T-helper 2 cell treated with Interferon-gamma antibody and Interleukin-4, amounts not matched to agents 5 μg/mL and 100 μg/mL, for 36 hours (primary cell): ENCODE results near the gene ACSL1.

Experiments used
- DNase-seq: peaks from one replicate; pipeline ENCODE4 v3.0.0; 2021; ENCODE audit warnings: low spot score
- H3K27ac Mint-ChIP-seq: one replicate; pipeline ENCODE4 v1.8.0; 2021; ENCODE audit warnings: mild to moderate bottlenecking, mixed read lengths
- H3K27me3 Mint-ChIP-seq: one replicate; pipeline ENCODE4 v1.8.0; 2021; ENCODE audit warnings: low read depth, mixed read lengths
- H3K36me3 Mint-ChIP-seq: one replicate; pipeline ENCODE4 v1.8.0; 2021; ENCODE audit warnings: low read depth, mixed read lengths
- H3K4me1 Mint-ChIP-seq: one replicate; pipeline ENCODE4 v1.8.0; 2021; ENCODE audit warnings: low read depth, mixed read lengths
- H3K4me3 Mint-ChIP-seq: one replicate; pipeline ENCODE4 v1.8.0; 2022; ENCODE audit warnings: mild to moderate bottlenecking, moderate library complexity, mixed read lengths
- H3K9me3 Mint-ChIP-seq: one replicate; pipeline ENCODE4 v1.8.0; 2021; ENCODE audit warnings: mixed read lengths

The ACSL1 gene

DNA sequence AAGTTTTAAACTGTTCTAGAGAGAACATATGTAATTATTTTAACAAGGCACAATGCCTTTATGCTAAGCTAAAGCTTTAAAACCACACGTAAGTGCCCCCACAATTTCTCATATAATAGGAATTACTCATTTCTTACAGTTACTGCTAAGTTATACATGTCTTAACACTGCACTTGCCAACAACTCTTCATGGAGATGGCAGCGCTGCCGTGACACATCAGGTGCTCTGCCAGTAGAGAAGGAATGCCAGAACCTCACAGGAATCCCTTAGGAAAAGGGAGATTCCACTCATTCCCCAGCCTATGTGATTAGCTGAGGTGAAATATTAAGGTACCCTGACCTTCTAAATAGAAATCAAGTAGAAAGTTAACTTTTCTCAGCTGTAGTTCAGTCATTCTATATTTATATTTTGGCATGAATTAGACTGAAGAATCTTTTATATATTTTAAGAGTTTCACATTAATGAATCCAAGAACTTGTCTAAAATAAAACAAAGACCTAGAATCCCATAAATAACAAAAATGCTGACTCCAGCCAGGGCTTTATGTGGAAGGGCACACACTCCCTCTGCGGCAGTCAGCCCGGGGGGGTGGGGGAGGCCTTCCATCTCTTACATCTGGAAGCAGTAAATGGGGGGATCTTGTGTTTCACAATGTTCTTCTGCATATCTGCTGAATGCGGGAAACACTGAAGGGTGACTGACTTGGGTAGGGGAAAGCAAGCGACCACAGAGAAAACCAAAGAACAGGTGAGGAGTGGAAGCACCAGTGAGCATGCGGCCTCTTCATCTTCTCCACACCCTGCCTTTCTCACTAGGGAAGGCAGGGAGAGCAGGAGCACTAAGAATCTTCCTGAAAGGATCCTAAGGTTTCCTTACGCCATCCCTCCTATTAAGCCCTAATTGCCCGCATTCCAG is 23.7 kb downstream of the ACSL1 start:
- H3K27me3 Mint-ChIP-seq: no peaks in the 10 kb centered on the region
- H3K9me3 Mint-ChIP-seq: no peaks in the 10 kb centered on the region
- H3K4me1 Mint-ChIP-seq: peaks cover 16% of the 10 kb centered on the region
- H3K36me3 Mint-ChIP-seq: peaks cover 9% of the 10 kb centered on the region
- no peak overlapping the region for H3K4me3 Mint-ChIP-seq
- no peak for DNase-seq
- H3K27ac Mint-ChIP-seq: no peak overlapping the region

DNA sequence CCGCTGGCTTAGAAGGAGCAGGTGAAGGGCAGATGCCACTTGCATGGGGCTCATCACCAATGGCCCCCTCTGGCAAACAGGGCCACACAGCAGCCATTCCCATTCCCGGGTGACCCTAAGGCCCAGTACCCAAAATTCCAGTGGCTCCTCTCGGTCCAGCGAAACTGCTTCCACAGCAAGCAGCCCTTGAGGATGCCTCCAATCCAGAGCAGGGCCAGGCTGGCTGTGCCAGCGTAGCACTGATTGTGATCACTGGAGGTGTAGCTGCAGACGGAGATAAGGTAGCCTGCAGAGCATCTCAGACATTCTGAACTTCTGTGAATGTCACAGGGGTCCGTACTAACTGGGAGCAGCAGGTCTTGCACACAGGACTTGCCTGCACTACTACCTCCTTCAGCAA is 27.3 kb downstream of the ACSL1 start:
- H3K9me3 Mint-ChIP-seq: no peaks in the 10 kb centered on the region
- H3K4me1 Mint-ChIP-seq: peaks cover 20% of the 10 kb centered on the region
- H3K27me3 Mint-ChIP-seq: no peaks in the 10 kb centered on the region
- H3K27ac Mint-ChIP-seq: no peak overlapping the region
- H3K4me3 Mint-ChIP-seq: no peak overlapping the region
- peaks cover 11% of the 10 kb centered on the region for H3K36me3 Mint-ChIP-seq
- DNase-seq: no peak

DNA sequence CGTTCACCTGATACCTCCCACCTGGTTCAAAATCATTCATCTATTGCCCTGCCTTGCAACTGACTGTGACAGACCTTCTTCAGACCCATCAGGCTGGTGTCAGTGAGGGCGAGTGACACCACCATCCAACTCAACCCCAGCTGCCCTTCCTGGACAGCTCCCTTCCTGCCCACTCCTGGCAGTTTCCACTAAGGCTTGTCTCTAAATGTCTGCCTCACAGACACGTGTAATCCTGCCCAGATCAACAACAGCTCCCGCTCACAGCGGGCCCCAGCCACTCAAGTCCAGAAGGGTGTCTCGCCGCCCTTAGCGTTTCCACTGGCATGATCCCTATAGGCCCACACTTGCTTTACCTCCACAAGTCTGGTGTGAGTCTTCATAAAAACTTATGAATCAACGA is 28.9 kb downstream of the ACSL1 start:
- Mint-ChIP-seq H3K9me3 (no peaks in the 10 kb centered on the region), H3K36me3 (peaks cover 11% of the 10 kb centered on the region), H3K27me3 (no peaks in the 10 kb centered on the region), H3K27ac (no peak overlapping the region), H3K4me3 (no peak overlapping the region), H3K4me1 (peaks cover 30% of the 10 kb centered on the region)
- DNase-seq: no peak

DNA sequence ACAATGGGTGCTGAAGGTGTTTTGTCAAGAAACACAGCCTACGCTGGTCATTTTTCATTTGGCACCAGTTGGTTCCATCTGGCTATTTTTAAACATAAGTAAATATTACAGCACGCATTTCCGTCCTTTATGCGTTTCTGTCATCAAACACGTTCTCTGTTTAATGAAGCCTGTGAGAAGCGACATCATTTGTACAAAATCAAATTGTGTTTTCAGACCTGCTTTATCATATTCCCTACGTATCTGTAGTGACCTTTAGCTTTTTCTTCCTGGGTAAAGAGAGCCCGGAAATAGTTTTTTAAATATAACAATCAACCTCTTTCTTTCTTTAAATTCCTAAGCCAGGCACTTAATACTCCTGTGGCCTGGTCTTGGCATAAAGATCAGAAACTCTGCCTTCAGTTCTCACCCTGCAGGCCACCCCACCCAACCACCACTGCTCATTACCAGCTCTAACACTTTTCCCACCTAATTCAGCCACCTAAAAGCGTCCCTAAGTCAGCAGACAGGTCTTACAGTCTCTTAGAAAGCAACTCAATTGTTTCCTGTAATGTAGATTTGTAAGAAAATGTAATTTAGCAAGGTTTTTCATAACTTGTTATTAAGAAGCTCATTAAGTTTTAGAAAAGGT is 30.4 kb downstream of the ACSL1 start:
- Mint-ChIP-seq H3K27me3 (no peaks in the 10 kb centered on the region), H3K9me3 (no peaks in the 10 kb centered on the region), H3K27ac (no peak overlapping the region), H3K4me3 (no peak overlapping the region), H3K4me1 (peaks cover 37% of the 10 kb centered on the region), H3K36me3 (peaks cover 12% of the 10 kb centered on the region)
- no peak for DNase-seq

DNA sequence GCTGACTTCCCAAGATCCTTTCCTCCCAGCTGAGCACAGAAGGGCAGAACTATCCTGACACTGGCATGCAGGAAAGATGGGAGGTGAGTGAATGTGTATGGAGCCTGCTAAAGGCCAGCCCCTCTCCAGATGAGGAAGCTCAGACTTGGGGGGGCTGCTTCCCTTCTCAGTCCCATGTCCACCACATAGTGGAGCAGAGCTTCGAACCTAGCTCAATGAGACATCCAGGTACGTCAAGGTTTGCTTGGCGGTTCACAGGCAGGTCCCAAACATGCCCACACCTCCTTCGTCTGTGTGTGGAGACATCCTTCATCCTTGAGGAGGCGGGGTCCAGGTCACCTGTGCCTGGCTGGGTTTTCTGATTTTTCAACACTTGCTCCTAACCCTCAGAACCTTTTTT is 31.3 kb downstream of the ACSL1 start:
- Mint-ChIP-seq H3K36me3 (peaks cover 11% of the 10 kb centered on the region), H3K27ac (no peak overlapping the region), H3K4me1 (peaks cover 38% of the 10 kb centered on the region)

DNA sequence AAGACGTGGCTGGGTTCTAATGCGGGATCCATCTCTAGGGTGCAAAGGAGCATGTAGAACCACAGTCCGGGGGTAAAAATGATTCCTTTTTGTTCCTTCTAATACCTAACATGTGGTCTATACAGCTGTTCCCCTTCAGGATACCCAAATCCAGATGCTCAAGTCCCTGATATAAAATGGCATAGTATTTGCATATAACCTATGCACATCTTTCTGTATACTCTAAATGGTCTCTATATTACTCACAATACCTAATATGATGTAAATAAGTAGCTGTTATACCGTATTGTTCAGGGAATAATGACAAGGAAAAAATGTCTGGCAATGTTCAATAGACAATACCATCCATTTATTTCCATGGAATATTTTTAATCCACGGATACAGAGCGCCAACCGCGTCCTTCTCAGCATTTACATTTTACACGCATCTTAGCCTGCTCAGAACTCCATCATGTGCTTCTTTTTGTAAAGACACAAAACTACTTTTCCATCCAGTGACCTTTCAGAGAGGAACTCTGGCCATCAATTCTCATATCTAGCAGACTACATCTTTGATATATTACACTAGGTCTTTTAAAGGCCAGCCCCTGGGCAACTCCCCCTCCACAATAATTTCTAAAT is 31.9 kb downstream of the ACSL1 start:
- Mint-ChIP-seq H3K9me3 (no peaks in the 10 kb centered on the region), H3K27me3 (no peaks in the 10 kb centered on the region), H3K4me1 (peaks cover 38% of the 10 kb centered on the region), H3K4me3 (no peak overlapping the region), H3K36me3 (peaks cover 9% of the 10 kb centered on the region), H3K27ac (no peak overlapping the region)
- no peak for DNase-seq

More for the DNA sequence above, 31.3 kb downstream of the ACSL1 start:
- Mint-ChIP-seq H3K4me3 (no peak overlapping the region), H3K27me3 (no peaks in the 10 kb centered on the region), H3K9me3 (no peaks in the 10 kb centered on the region)
- no peak for DNase-seq

DNA sequence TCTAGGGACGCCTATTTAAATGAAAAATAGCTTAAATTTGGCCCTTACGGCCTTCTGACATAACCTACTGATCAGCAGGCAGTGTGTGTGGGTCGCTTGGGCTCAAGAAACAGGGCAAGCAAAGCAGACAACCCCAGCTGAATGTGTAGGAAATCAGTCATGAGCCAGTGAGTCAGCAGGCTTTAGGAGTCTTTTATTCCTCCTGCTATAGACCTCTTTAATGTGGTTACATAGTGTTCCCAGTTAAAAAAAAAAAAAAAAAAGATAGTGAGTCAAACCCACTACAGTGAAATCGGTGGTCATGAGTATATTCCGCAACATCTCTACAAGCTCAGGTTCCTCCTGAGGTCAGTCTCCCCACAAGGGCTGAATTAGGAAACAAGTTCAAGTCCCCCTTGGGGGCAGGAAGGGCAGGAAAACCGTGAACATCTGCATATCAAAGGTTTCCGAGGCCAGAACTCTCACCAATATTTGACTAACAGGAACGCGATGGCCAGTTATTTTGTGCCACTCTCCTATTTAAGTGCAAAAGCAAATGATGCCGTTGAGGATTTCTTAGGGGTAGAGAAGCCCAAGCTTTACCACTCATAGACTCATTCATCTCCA is 32.7 kb downstream of the ACSL1 start:
- peaks cover 9% of the 10 kb centered on the region for H3K36me3 Mint-ChIP-seq
- H3K27me3 Mint-ChIP-seq: no peaks in the 10 kb centered on the region
- H3K4me3 Mint-ChIP-seq: no peak overlapping the region
- H3K4me1 Mint-ChIP-seq: peaks cover 36% of the 10 kb centered on the region
- H3K9me3 Mint-ChIP-seq: no peaks in the 10 kb centered on the region
- DNase-seq: peak; percentile 62
- no peak overlapping the region for H3K27ac Mint-ChIP-seq

DNA sequence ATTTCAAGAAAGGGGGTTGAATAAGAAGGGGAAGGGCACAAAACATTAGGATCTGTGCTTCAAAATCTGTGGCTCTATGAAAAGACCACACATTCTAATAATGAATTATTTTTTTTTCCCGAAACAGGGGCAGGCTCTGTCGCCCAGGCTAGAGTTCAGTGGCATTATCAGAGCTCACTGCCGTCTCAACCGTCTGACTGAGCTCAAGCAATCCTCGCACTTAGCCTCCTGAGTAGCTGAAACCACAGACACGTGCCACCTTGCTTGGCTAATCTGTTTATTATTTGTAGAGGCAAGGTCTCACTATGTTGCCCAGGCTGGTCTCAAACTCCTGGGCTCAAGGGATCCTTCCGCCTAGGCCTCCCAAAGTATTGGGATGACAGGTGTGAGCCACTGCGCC is 33.4 kb downstream of the ACSL1 start:
- peaks cover 7% of the 10 kb centered on the region for H3K36me3 Mint-ChIP-seq
- H3K4me1 Mint-ChIP-seq: peaks cover 29% of the 10 kb centered on the region
- no peak overlapping the region for H3K4me3 Mint-ChIP-seq
- DNase-seq: no peak
- H3K27ac Mint-ChIP-seq: no peak overlapping the region
- H3K9me3 Mint-ChIP-seq: no peaks in the 10 kb centered on the region
- no peaks in the 10 kb centered on the region for H3K27me3 Mint-ChIP-seq

DNA sequence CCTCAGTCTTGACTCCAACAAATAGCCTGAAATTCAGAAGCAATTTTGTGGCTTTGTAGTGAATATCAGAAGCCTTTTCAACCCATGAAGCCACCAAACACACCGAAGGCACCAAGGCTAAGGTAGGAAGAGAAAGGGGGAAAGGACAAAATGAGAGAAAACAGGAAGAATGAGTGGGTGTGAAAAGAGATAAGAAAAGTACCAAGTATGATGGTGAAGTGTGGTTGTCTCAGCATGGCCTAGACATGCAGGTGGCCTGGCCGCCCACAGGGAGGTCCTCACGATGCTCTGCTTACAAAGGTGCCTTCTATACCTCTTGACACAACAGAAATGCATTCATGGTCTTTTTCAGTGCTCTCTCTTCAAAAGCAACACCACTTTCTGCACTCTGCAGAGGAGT is 34.9 kb downstream of the ACSL1 start:
- Mint-ChIP-seq H3K27me3 (no peaks in the 10 kb centered on the region), H3K9me3 (no peaks in the 10 kb centered on the region), H3K27ac (no peak overlapping the region), H3K4me1 (peaks cover 24% of the 10 kb centered on the region), H3K36me3 (peaks cover 8% of the 10 kb centered on the region), H3K4me3 (no peak overlapping the region)
- DNase-seq: no peak

DNA sequence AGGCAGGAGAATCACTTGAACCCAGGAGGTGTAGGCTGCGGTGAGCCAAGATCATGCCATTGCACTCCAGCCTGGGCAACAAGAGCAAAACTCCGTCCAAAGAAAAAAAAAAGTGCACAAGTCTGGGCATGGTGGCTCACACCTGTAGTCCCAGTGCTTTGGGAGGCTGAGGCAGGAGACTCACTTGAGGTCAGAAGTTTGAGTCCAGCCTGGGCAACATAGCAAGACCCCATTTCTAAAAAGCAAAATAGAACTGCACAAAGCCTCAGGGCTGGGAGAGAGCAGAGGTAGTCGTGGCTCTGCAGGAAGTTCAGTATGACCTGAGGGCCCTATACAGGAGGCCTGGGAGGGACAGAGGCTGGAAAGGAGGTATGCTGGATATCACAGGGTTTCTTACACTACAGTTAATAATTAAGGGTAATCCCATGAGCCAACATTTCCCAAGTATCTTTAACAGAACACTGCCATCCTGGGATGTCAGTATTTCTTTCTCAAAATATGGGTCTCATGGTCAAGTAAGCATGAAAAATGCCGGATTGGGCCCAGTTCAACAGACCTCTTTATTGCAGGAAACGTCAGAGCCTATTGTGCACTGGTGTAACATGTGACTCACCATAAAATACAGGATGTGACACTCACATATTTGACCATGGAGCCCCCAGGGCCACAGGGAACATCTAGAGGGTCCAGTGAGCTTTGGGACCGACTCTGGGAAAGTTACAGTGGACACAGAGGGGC is 37.8 kb downstream of the ACSL1 start:
- Mint-ChIP-seq H3K4me3 (no peak overlapping the region), H3K9me3 (no peaks in the 10 kb centered on the region), H3K27me3 (no peaks in the 10 kb centered on the region), H3K27ac (no peak overlapping the region), H3K4me1 (peaks cover 17% of the 10 kb centered on the region), H3K36me3 (peaks cover 9% of the 10 kb centered on the region)
- no peak for DNase-seq

DNA sequence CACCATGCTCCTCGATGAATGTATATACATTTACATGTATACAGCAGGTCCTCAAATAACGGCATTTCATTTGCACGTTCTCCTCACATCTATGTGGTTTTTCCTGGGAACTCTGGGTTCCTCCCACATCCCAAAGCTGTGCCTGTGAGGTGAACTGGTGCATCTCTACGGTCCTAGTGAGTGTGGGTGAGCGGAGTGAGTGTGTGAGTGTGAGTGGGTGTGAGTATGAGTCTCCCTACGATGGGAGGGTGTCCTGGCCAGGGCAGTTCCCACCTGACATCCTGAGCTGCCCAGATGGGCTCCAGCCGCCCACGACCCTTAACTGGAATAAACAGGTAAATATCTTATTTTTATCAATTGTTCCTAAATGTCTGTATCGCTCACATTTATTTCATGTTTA is 40.0 kb downstream of the ACSL1 start:
- Mint-ChIP-seq H3K9me3 (no peaks in the 10 kb centered on the region), H3K36me3 (peaks cover 9% of the 10 kb centered on the region), H3K4me1 (peaks cover 14% of the 10 kb centered on the region), H3K27me3 (no peaks in the 10 kb centered on the region), H3K4me3 (no peak overlapping the region), H3K27ac (no peak overlapping the region)
- DNase-seq: no peak

DNA sequence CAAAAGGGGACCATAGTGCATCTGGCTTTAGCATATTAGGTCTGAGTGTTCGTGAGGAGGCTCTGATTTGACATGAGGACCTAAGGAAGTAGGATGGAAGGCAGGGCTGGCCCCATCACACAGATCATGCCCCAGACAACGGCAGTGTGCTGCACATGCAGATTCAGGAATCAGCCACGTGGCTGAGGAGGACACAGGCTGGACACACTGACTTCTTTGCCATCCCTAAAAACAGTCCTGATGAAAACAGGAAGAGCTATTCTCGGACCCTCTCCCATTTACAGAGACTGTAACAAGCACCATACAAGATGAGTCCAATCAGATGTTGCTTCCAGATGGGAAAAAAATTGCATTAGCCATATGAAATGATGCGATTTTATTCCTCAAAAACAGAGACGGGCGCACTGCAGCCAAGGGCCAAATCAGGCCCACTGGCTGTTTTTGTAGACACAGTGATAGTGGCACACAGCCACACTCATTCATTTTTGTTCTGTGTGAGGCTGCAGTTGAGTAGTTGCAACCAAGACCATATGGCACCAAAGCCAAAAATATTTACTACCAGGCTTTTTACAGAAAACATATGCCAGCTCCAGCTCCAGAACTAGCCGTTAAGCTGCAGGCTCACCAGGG is 41.0 kb downstream of the ACSL1 start:
- H3K36me3 Mint-ChIP-seq: peaks cover 9% of the 10 kb centered on the region
- H3K27ac Mint-ChIP-seq: no peak overlapping the region
- no peak for DNase-seq
- H3K27me3 Mint-ChIP-seq: no peaks in the 10 kb centered on the region
- peaks cover 9% of the 10 kb centered on the region for H3K4me1 Mint-ChIP-seq
- no peak overlapping the region for H3K4me3 Mint-ChIP-seq
- no peaks in the 10 kb centered on the region for H3K9me3 Mint-ChIP-seq

DNA sequence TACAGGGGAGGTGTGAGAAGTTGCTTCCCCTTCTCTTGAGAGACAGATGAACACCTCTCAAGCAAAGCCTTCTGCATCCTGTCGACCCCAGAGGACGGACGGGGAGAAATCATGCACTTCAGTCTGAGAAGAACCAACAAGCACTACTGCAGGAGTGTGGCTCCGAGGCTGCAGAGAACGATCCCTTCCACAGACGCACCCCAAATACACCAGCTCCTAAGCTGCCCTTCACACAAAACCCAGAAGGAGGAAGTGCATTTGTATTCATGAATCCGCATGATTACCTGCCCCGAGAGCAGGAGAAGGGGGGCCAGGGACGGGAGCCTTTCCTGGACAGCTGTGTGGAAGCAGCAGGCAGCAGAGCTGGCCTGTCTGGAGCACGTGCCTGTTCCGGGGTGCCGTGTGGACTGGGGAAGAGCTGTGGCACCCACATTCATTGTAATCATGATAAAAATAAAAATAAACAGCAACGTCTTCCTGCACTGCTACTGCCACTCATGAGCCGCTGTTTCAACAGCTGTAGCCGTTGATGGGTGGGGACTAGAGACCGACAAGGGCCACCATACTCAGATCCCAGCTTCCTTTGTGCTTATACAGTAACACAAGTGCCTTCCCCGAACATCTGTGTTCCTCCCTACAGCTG is 42.9 kb downstream of the ACSL1 start:
- Mint-ChIP-seq H3K27ac (peak overlapping the region; percentile 71), H3K4me3 (peak overlapping the region; percentile 10), H3K27me3 (no peaks in the 10 kb centered on the region), H3K4me1 (peaks cover 9% of the 10 kb centered on the region), H3K9me3 (no peaks in the 10 kb centered on the region), H3K36me3 (peaks cover 14% of the 10 kb centered on the region)
- DNase-seq: no peak
